Fibroblast of skin of abdomen (primary cell): Measurements from ENCODE around the gene HBM.
"Not testable (repeated sequence)": the region's sequence is repeated elsewhere in the genome, so short reads cannot be mapped to it uniquely, and the experiment has no call there.

ENCODE experiments used
- DNase-seq: peaks from one replicate; pipeline ENCODE4 v3.0.0-alpha.2; 2013

Gene HBM

DNA sequence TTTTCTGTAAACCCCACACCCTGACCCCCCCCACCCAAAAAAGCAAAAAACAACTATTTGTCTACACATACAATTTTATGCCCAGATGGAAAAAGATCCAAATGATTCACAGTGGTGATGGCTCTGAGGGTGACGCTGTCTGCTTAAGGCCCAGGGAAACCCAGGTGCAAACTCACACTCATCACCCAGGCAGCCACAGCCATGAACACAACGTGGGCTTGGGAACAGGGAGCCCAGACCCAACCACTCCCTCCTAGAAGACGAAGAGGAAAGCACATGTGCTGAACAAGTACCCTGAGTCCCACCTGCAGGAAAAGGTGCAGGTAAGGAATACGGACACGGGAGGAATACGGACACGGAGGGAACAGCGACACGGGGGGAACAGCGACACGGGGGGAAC lies 19.9 kb downstream of the HBM start:
- no peak for DNase-seq

DNA sequence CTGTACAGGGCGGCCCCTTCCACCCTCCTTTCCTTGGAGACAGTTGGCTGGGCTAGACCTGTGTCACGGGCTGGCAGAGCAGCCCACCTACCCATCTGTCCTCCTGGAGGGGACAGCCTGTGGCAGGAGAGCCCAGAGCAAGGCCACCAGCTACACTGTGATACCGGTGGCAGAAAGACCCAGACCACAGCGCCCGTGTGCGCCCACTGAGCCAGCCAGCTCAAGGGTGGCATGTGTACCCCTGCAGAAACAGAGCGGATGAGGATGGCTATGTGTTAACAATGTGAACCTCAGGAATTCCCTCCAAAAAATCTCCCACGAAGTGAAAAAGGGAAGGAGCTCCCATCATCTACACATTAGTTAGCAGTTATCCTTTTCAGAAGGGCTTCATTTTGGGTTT lies 21.6 kb downstream of the HBM start:
- DNase-seq, result no peak

DNA sequence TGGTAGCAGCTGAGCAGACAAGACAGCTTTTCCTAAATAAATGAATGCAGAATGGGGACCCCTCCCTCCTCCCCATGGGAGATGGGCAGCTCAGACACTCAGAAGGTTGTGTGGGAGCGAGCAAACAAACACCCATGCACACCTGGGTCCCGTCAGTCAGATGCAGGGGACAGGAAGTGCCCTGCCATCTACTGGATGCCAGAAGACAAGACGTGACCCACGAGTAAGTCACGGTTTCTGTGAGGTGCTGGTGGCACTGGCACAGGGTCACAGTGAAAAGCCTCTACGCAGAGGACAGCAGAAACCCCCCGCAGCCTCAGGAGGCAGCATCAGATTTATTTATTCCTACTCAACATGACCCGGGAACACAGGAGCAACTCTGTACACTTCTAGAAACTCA lies 22.9 kb downstream of the HBM start:
- DNase-seq, result no peak

DNA sequence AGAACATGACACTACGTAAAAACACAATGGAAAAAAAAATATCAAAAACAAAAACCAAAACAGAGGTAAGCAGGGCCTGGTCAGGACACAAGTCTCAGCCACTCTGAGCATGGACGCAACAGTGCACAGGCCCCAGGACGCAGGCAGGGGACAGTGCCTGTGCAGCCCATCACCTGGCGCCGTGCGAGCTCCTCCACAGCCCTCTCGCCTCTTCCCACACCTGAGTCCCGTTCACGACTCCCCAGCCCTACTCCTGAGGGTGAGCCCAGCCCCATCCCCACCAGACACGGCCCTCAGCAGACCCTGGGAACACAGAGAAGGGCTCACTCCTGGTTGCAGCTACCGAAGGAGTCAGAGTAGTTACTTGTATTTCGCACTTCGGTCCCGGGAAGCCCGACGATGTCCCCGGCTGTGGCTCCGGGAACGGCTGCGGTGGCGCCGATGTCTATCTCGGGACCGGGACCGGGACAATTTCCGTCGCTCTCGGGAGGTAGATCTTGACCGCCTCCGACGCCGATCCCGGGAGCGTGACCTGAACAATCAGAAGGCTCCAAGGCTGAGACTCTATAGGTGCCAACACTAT lies 23.9 kb downstream of the HBM start:
- no peak for DNase-seq

DNA sequence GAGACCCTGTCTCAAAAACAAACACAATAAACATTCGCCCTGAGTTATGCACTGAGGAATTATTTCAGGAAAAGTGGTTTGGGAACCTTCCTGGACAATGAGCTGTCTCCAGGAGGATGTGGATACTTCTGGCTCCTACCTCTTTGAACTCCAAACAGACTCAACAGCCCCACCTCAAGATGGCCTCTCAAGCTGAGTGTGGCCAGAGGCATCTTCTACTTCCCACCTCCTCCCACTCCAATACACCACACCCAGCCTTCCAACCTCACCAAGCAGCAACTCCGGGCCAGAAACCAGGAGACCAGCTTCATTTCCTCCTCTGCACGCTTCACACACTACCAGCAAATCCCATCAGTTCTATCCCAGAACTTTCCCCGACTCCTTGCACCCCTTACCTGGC lies 26.1 kb downstream of the HBM start:
- no peak for DNase-seq

DNA sequence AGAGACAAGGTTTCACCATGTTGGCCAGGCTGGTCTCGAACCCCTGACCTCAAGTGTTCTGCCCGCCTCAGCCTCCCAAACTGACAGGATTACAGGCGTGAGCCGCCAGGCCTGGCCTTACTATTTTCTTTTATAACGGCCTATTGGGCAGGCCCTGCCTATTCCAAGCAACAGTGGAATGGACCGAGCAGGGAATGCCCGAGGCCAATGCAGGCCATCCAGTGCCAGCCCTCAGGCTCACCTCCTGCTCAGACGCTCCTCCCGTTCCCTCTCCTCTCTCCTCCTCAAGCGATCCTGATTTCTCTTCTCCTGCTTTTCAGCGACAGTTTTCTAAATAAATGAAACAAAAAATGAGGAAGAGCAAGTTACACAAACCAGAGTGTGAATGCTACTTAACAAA lies 26.9 kb downstream of the HBM start:
- no peak for DNase-seq

DNA sequence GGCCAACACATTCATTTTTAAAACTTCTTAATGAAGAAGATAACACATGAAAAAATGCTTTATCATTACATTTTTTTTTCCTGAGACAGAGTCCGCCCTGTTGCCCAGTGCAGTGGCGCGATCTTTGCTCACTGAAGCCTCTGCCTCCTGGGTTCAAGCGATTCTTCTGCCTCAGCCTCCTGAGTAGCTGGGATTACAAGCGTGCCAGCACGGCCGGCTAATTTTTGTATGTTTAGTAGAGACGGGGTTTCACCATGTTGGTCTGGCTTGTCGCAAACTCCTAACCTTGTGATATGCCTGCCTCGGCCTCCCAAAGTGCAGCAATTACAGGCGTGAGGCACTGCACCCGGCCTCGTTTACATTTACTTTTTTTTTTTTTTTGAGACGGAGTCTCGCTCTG lies 27.7 kb downstream of the HBM start:
- no peak for DNase-seq

DNA sequence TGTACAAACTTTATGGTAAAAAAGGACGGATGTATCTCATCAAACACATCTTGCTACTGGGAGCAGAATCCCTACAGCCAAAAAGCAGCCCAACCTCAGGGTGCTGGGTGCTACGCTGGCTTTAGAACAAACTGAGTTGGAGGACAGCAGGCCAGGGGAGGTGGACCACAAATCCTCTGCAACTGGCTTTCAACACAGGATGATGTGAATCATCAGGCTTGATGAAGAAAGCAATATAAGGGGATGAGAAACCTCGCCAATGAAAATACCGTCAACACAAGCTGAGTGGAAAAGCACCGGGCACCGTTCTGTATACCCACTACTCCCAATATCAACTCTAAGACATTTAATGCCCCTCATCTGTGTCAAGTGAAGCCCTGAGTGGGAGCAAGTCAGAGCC lies 28.7 kb downstream of the HBM start:
- no peak for DNase-seq

DNA sequence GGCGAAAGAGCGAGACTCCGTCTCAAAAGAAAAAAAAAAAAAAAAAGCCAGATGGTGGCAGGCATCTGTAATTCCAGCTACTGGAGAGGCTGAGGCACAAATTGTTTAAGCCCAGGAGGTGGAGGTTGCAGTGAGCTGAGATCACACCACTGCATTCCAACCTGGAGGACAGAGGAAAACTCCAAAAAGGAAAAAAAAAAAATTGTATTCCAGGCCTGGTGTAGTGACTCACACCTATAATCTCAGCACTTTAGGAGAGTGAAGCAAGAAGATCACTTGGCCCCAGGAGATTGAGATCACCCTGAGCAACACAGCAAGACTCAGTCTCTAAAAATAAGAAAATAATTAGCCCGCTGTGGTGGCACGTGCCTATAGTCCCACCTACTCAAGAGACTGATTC lies 34.6 kb downstream of the HBM start:
- DNase-seq, result peak; percentile 50

DNA sequence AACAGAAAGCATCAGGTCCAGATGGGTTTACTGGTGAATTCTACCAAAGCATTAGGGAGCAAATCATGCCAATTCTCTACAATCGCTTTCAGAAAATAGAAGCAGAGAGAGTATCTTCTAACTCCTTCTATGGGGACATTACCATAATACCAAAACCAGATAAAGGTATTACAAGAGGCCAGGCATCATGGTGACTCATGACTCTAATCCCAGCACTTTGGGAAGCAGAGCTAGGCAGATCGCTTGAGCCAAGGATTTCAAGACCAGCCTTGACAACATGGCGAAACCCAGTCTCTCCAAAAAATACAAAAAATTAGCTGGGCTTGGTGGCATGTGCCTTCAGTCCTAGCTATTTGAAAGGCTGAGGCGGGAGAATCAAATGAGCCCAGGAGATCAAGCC lies 37.5 kb downstream of the HBM start:
- DNase-seq, result no peak

DNA sequence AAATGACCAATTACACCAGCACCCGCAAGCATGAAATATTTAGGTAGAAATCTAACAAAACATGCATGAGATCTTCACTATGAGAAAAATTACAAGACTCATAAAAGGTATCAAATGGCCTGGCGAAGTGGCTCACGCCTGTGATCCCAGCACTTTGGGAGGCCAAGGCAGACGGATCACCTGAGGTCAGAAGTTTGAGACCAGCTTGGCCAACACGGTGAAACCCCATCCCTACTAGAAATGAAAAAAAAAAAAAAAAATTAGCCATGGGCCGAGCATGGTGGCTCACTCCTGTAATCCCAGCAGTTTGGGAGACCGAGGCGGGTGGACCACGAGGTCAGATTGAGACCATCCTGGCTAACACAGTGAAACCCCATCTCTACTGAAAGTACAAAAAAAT lies 38.3 kb downstream of the HBM start:
- DNase-seq, result not testable (repeated sequence)

DNA sequence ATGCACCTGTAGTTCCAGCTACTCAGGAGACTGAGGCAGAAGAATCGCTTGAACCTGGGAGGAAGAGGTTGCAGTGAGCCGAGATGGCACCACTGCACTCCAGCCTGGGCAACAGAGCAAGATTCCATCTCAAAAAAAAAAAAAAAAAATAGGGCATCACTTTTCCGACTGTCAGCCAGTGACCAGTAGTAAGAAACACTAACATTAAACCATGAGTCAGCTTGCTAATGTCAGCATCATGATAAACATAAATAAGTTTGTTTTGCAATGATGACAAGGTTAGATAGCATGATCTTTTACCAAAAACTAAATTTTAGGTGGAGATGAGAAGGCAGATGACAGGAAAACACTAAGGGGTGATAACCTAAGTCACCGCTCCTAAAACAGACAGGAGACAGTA lies 43.6 kb downstream of the HBM start:
- not testable (repeated sequence) for DNase-seq

DNA sequence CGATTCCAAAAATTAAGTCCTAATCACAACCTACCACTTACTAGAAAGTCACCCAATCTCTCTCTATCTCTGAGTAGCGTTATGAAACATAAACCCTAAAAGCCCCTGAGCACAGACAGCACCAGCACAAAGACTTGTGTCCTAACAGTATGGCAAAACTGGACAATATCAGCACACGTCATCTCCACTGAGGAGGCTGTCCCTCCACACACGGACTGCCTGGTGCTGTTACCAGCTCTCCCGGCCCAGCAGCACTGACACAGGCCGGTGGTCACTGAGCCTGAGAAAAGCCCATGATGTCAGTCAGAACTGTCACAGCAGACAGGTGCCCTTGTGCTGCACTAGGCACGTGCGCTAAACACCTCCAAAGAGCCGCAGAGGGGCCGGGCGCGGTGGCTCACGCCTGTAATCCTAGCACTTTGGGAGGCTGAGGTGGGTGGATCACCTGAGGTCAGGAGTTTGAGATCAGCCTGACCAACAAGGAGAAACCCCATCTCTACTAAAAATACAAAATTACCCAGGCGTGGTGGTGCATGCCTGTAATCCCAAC lies 45.9 kb downstream of the HBM start:
- not testable (repeated sequence) for DNase-seq

DNA sequence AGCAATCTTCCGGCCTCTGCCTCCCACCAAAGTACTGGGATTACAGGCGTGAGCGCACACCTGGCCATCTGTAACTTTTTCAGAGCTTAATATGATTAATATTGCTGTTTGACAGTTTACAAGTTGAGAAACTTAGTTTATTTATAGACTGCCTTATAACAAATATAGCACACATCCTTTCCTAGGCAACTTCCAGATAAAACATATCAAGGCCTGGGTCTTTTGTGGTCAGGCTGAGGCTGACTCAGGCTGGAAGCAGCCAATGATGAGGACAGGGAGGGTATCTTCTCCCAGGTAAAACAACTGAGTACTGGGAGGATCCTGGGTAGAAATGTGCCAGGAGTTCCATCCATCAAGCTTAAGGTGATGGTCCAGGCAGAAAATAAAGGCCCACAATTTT lies 47.2 kb downstream of the HBM start:
- DNase-seq, result no peak
